C4-2B (cell line): ENCODE measurements around the gene WNT2.

Source experiments
- ZFX ChIP-seq: fragments of 450-650 bp; IDR thresholded peaks from 2 replicates; pipeline ENCODE4 v1.6.1; 2017
- TF ChIP-seq, protein P1 (sequence below): fragments of 450-650 bp; conservative IDR thresholded peaks from 2 replicates; pipeline ENCODE4 v1.5.1; 2017; ENCODE audit warnings: mild to moderate bottlenecking

DNA sequence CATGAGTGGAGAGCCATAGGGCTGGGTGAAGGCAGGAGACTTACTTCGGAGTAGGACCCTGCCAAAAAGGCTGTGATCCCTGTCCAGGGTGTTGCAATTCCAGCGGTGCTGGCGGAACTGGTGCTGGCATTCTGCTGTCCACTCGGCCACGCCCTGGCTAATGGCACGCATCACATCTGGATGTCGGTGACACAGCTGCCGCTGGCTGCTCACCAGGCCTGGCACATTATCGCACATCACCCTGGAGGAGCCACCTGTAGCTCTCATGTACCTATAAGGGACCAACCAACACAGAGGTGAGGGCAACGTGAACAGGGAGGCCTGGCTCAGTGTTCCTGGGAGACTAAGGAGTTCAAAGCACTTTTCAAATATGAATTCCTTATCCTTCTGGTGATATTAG lies 2.3 kb downstream of the WNT2 start:
- TF ChIP-seq, protein P1, sequence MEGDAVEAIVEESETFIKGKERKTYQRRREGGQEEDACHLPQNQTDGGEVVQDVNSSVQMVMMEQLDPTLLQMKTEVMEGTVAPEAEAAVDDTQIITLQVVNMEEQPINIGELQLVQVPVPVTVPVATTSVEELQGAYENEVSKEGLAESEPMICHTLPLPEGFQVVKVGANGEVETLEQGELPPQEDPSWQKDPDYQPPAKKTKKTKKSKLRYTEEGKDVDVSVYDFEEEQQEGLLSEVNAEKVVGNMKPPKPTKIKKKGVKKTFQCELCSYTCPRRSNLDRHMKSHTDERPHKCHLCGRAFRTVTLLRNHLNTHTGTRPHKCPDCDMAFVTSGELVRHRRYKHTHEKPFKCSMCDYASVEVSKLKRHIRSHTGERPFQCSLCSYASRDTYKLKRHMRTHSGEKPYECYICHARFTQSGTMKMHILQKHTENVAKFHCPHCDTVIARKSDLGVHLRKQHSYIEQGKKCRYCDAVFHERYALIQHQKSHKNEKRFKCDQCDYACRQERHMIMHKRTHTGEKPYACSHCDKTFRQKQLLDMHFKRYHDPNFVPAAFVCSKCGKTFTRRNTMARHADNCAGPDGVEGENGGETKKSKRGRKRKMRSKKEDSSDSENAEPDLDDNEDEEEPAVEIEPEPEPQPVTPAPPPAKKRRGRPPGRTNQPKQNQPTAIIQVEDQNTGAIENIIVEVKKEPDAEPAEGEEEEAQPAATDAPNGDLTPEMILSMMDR, result no peak
- no peak for TF ChIP-seq ZFX
